Lower leg skin (tissue), 3 donors: ENCODE results near the gene FZD2.

Experiments
- CTCF ChIP-seq, 3 donors: fragments of 450-650 bp; IDR thresholded peaks; one replicate each; pipeline ENCODE4 v1.5.1; 2016; ENCODE audit warnings: antibody characterized with exemption in 3 of 3, mild to moderate bottlenecking in 3 of 3, moderate library complexity in 2 of 3
- POLR2A ChIP-seq, 2 donors: fragments of 450-650 bp; IDR thresholded peaks; one replicate each; pipeline ENCODE4 v1.6.1; 2016 to 2017; ENCODE audit warnings: antibody characterized with exemption in 2 of 2, mild to moderate bottlenecking in 1 of 2, moderate library complexity in 1 of 2

GRCh38 chr17:44558710-44559633, 1.7 kb downstream of the FZD2 start:
- no peak for TF ChIP-seq CTCF (IDR thresholded peaks at IDR 0.05)
- TF ChIP-seq POLR2A (IDR thresholded peaks at IDR 0.05) = no peak
